HL-60 (cell line): Measurements from ENCODE around the gene PBOV1.

ENCODE experiments used
- DNase-seq, 2 experiments: peaks; one replicate each; pipeline ENCODE4 v3.0.0-alpha.2; 2010 to 2020; ENCODE audit warnings: low read depth in 1 of 2, low spot score in 1 of 2
- H3K27ac ChIP-seq: fragments of 250-450 bp; sonication (Bioruptor Pico); replicated peaks from 2 replicates; pipeline ENCODE4 v1.5.1; 2020; ENCODE audit warnings: mild to moderate bottlenecking, moderate library complexity
- H3K27me3 ChIP-seq: fragments of 250-450 bp; sonication (Bioruptor Pico); 2 replicates; pipeline ENCODE4 v1.5.1; 2021; ENCODE audit warnings: mild to moderate bottlenecking, moderate library complexity; ENCODE audit not compliant: insufficient read depth, poor library complexity, severe bottlenecking
- H3K4me3 ChIP-seq: replicated peaks from 2 replicates; pipeline ENCODE4 v1.5.1; 2011; ENCODE audit warnings: mild to moderate bottlenecking, control low read depth, low read length; ENCODE audit not compliant: insufficient read depth
- GABPA ChIP-seq: IDR thresholded peaks from 2 replicates; pipeline ENCODE4 v1.6.1; 2012; ENCODE audit warnings: low read depth
- POLR2AphosphoS5 ChIP-seq: IDR thresholded peaks from 2 replicates; pipeline ENCODE4 v1.6.1; 2012; ENCODE audit warnings: low read depth
- REST ChIP-seq: IDR thresholded peaks from 2 replicates; pipeline ENCODE4 v1.6.1; 2012; ENCODE audit warnings: low read depth; ENCODE audit not compliant: insufficient replicate concordance
- SPI1 ChIP-seq: IDR thresholded peaks from 2 replicates; pipeline ENCODE4 v1.6.1; 2012; ENCODE audit warnings: low read depth, mild to moderate bottlenecking, borderline replicate concordance
- TF ChIP-seq, protein P1 (sequence below): IDR thresholded peaks from one replicate; pipeline ENCODE4 v1.5.1; 2011; ENCODE audit warnings: low read length, control low read depth, inconsistent platforms; ENCODE audit not compliant: insufficient read depth

PBOV1 gene

GRCh38 chr6:138261116-138261780 is 43.0 kb upstream of the PBOV1 start:
- TF ChIP-seq, protein P1, sequence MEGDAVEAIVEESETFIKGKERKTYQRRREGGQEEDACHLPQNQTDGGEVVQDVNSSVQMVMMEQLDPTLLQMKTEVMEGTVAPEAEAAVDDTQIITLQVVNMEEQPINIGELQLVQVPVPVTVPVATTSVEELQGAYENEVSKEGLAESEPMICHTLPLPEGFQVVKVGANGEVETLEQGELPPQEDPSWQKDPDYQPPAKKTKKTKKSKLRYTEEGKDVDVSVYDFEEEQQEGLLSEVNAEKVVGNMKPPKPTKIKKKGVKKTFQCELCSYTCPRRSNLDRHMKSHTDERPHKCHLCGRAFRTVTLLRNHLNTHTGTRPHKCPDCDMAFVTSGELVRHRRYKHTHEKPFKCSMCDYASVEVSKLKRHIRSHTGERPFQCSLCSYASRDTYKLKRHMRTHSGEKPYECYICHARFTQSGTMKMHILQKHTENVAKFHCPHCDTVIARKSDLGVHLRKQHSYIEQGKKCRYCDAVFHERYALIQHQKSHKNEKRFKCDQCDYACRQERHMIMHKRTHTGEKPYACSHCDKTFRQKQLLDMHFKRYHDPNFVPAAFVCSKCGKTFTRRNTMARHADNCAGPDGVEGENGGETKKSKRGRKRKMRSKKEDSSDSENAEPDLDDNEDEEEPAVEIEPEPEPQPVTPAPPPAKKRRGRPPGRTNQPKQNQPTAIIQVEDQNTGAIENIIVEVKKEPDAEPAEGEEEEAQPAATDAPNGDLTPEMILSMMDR, result no peak
- TF ChIP-seq GABPA (no peak), POLR2AphosphoS5 (no peak), SPI1 (no peak), REST (no peak)
- DNase-seq, result no peak
- no peak overlapping the region for H3K4me3 ChIP-seq
- H3K27ac ChIP-seq, result no peak overlapping the region
- H3K27me3 ChIP-seq, result peaks cover 11% of the 10 kb centered on the region

- no peak overlapping the region for H3K27ac ChIP-seq
- H3K27me3 ChIP-seq, result peaks cover 11% of the 10 kb centered on the region
- H3K4me3 ChIP-seq, result no peak overlapping the region
- no peak for DNase-seq
- TF ChIP-seq SPI1 (no peak), POLR2AphosphoS5 (no peak), REST (no peak), GABPA (no peak)
- TF ChIP-seq, protein P1, result no peak
Measured at GRCh38 chr6:138258991-138259390, 40.7 kb upstream of the PBOV1 start.

- Histone ChIP-seq H3K27me3 (peaks cover 11% of the 10 kb centered on the region), H3K4me3 (no peak overlapping the region), H3K27ac (no peak overlapping the region)
- no peak for DNase-seq
- no peak for TF ChIP-seq SPI1
- no peak for TF ChIP-seq REST
- no peak for TF ChIP-seq GABPA
- TF ChIP-seq POLR2AphosphoS5, result no peak
- TF ChIP-seq, protein P1, result no peak
Measured at GRCh38 chr6:138258197-138258596, 39.9 kb upstream of the PBOV1 start.
